NCI-H1105 treated with DMSO at 0.1 percent for 48 hours (cell line): ENCODE results near the gene TCF3.

Experiments
- DNase-seq: peaks from one replicate; lab custom pipeline; 2025; lab: John Stamatoyannopoulos, UW

TCF3 gene

DNA sequence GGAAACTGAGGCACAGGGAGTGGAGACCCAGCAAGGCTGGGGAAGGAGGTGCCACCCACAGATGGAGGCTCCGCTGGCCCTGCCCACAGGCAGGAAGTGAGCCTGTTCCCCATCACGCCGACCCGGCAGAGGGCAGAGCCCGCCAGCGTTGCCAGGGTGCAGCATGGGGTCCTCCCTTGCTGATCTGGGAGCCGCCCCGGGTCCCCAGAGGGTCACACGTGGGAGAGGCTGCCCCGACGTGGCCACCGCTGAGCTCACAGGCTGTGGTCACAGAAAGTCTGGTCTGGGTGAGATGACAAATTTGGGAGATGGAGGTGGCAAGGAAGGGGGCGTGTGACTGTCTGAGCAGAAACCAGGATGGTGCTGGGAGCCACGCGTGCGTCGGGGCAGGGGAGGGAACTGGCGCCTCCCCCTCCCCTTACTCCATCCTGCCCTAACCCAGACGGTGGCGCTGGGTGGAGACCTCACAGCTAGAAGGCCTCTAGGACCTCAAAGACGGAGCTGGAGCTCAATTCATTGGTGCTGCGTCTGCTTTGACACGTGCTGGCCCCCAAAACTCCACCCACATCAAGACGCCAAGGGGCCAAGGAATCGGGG lies 92.0 kb downstream of the TCF3 start:
- DNase-seq, result no peak
